ENCODE measurements around the gene SULT1B1.

- TF ChIP-seq, protein P1, sequence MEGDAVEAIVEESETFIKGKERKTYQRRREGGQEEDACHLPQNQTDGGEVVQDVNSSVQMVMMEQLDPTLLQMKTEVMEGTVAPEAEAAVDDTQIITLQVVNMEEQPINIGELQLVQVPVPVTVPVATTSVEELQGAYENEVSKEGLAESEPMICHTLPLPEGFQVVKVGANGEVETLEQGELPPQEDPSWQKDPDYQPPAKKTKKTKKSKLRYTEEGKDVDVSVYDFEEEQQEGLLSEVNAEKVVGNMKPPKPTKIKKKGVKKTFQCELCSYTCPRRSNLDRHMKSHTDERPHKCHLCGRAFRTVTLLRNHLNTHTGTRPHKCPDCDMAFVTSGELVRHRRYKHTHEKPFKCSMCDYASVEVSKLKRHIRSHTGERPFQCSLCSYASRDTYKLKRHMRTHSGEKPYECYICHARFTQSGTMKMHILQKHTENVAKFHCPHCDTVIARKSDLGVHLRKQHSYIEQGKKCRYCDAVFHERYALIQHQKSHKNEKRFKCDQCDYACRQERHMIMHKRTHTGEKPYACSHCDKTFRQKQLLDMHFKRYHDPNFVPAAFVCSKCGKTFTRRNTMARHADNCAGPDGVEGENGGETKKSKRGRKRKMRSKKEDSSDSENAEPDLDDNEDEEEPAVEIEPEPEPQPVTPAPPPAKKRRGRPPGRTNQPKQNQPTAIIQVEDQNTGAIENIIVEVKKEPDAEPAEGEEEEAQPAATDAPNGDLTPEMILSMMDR (IDR thresholded peaks at IDR 0.05), result no peak
- TF ChIP-seq POLR2A (IDR thresholded peaks at IDR 0.05), result no peak
These were observed 12.2 kb downstream of the SULT1B1 start for GRCh38 chr4:69748173-69748572.

Measured in uterus (tissue), 2 donors.